SW480 (cell line): ENCODE measurements around the gene STKLD1.

Experiments
- DNase-seq: peaks from one replicate; pipeline ENCODE4 v3.0.0-alpha.2; 2016; ENCODE audit warnings: low spot score

The STKLD1 gene

GRCh38 chr9:133417541-133418461 lies 41.6 kb downstream of the STKLD1 start, which contains the start of gene REXO4:
Gene REXO4 (minus strand): TSS chr9:133418010. CDS start chr9:133417844, 166 bp downstream.
- peak; percentile 89 for DNase-seq

DNA sequence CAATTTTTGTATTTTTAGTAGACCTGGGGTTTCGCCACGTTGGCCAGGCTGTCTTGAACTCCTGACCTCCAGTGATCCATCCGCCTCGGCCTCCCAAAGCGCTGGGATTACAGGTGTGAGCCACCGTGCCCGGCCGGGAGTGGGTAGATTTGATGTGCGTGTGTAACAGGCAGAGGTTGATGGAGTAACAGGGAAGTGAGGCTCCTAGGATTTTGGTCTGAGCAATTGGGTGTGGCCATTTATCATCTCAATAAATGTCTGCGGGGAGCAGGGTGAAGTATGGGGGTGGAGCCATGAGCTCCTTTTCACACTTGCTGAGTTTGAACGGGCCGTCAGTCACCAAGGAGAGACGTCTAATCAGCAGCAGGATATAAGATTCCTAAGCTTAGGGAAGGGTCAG lies 42.8 kb downstream of the STKLD1 start:
- DNase-seq, result no peak

- no peak for DNase-seq
Measured at GRCh38 chr9:133420392-133420827, 44.2 kb downstream of the STKLD1 start.

DNA sequence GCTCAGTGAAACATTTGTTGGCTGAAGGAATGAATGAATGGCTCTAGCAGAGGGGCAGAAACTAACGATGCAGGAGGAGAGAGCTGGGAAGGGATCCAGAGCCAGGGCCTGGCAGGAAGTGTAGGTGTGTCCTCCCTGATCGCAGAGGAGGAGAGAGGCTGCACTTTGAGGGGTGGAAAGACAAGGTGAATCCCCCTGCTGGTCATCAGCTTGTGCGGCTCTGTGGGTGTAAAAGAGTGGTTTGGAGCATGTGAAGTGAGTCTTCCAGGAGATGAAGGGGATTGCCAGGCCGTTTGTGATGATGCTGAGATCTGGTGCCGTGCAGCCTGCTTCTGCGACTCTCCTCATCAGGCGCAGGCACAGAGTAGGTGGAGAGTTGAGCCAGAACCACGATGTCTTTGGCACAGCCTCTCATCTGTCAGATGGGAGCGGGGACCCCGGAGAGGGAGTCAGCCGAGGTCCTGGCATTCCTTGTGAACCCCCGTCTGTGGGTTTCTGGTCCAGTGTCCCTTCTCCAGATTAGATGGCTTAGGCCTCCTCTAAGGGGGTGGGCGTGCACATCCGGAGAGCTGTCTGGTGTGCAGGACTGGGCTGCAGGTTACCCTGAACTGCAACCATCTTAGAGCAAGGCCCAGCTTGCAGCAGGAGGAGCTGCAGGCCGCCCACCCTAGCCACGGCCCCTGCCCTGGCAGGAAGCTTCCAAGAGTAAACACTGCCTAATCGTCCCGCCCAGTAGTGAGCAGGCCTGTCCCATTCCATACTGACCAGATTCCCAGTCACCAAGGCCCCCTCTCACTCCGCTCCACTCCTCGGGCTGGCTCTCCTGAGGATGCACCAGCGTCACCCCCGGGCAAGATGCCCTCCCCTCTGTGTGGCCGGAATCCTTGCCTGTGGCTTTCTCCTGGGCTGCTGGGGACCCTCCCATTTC lies 45.7 kb downstream of the STKLD1 start, which contains the start of gene ADAMTS13:
Gene ADAMTS13, plus strand, starts transcription at position 753 of the 928 bp plus-strand sequence. Its CDS starts 77 bp downstream, at position 830.
- peak; percentile 36 for DNase-seq

GRCh38 chr9:133423216-133423615 lies 47.0 kb downstream of the STKLD1 start:
- no peak for DNase-seq

DNA sequence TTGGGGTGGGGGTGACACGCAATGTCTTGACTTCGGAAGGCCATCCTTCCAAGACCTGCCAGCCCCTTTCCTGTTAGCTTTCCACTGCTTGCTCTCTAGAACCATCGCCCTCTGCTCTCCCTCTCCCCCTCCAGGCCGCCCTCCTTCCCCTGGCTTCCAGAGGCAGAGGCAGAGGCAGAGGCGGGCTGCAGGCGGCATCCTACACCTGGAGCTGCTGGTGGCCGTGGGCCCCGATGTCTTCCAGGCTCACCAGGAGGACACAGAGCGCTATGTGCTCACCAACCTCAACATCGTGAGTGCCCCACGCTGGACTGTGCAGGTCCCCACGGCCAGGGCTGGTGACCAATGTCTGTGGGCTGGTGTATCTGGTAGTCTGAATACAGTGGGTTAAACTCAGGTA lies 48.0 kb downstream of the STKLD1 start:
- no peak for DNase-seq

GRCh38 chr9:133425049-133425632 lies 49.0 kb downstream of the STKLD1 start:
- DNase-seq, result no peak

- DNase-seq, result no peak
Measured at GRCh38 chr9:133426011-133426410, 49.8 kb downstream of the STKLD1 start.

DNA sequence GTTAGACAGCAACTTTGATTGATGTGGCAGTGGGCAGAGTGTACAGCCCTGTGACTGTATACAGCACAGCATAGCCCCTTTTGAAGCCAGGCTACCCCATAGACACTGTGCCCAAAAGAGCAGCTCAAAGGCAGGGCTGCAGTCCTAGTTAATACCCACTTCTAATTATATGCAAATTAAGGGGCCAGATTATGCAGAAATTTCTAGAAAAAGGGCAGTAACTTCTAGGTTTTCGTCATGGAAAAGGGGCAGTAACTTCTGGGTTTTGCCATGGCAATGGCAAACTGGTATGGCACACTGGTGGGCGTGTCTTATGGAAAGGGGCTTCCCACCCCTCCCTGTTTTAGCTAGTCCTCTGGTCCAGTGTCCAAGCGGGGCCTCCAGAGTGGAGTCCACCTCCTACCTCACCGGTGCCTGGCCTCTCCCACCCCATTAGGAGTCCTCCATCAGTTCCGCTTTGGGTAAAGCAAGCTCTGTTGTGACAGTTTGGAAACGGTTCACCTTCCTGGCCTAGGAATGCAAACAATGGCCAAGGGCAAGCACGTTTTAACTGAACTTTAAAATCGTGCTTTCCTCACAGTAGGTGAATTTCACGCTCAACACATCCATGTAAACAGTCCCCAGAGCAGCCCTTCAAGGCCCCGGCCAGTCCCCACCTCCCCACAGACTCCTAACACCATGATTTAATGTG lies 51.6 kb downstream of the STKLD1 start:
- no peak for DNase-seq

DNA sequence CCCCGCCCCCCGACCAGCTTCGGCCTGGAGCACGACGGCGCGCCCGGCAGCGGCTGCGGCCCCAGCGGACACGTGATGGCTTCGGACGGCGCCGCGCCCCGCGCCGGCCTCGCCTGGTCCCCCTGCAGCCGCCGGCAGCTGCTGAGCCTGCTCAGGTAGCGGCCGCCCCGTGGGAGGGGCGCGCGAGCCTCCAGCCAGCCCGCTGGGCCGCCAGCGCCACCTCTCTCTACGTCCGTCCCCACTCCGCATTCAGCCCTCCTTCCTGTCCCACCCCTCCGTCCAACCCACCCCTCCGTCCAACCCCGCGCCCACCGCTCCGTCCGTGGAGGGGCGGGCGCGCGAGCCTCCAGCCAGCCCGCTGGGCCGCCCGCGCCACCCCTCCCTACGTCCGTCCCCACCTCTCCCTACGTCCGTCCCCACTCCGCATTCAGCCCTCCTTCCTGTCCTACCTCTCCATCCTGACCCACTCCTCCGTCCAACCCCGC lies 52.5 kb downstream of the STKLD1 start:
- DNase-seq, result peak; percentile 52

GRCh38 chr9:133429214-133429613 lies 53.0 kb downstream of the STKLD1 start:
- no peak for DNase-seq

GRCh38 chr9:133429641-133430161 lies 53.5 kb downstream of the STKLD1 start:
- no peak for DNase-seq

- no peak for DNase-seq
Measured at GRCh38 chr9:133430244-133430643, 54.1 kb downstream of the STKLD1 start.

- no peak for DNase-seq
Measured at GRCh38 chr9:133433351-133433843, 57.2 kb downstream of the STKLD1 start.

DNA sequence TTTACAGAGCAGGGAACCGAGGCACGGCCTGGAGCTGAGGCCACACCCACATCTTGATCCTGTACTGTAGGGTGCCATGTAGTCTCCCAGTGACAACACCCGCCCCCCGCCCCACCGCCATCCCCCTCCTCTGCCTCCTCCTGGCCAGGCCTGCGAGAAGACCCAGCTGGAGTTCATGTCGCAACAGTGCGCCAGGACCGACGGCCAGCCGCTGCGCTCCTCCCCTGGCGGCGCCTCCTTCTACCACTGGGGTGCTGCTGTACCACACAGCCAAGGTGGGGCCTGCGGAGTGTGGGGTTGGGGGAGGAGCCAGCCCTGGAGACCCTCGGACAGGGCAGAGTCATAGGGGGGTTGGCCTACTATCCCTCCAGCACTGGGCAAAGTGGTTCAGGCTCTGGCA lies 60.5 kb downstream of the STKLD1 start:
- no peak for DNase-seq

GRCh38 chr9:133437753-133438531 lies 61.8 kb downstream of the STKLD1 start:
- no peak for DNase-seq

DNA sequence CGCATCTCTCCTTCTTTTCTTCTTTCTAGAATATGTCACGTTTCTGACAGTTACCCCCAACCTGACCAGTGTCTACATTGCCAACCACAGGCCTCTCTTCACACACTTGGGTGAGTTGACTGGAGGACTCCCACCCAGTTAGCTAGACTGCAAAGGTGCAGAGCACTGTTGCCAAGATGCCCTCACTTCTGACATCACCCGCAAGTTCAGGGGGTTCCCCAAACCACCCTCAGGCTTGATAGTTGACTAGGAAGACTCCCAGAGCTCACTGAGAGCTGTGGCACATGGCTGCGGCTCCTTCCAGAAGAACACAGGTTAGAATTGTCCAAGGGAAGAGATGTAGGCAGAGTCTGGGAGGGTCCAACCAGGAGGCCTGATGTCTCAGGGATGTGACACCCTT lies 63.2 kb downstream of the STKLD1 start:
- no peak for DNase-seq

GRCh38 chr9:133440874-133441273 lies 64.7 kb downstream of the STKLD1 start:
- DNase-seq, result no peak

- no peak for DNase-seq
Measured at GRCh38 chr9:133441571-133441970, 65.4 kb downstream of the STKLD1 start.

GRCh38 chr9:133443248-133443647 lies 67.1 kb downstream of the STKLD1 start:
- DNase-seq, result no peak
